ENCODE results near the gene MMP26. TPM values are rescaled to one million over a fixed set of nuclear protein-coding genes. Genes with fewer than 3 reads are reported as not detected.

MMP26 gene
- total RNA-seq, 2 donors from 2014 or later, result not detected

DNA sequence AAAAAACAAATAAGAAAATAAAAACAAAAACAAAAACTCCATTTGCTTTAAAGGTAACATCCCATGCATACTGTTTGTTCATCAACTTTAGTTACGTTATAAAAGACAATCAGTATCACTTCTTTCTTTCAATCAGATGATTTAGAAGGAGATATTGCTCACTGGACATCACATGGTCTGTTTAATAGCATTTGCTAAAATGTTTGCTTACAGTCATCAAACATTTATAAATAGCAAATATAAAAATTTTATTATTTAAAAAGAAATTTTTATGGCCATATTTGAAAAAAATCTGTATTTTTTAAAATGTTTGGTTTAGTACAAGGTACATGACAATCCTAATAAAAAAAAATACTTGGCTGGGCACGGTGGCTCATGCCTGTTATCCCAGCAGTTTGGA is 22.6 kb downstream of the MMP26 start:
- H3K27me3 Mint-ChIP-seq (ENCODE audit: insufficient read depth), result no peaks in the 10 kb centered on the region
- no peak overlapping the region for H3K27ac Mint-ChIP-seq
- WGBS, 2 experiments (ENCODE audit: insufficient coverage in 1 of 2, insufficient read length in 1 of 2), result 80 to 97% methylated on average over 1 to 2 of the region's 2 CpGs
- H3K4me3 ChIP-seq (ENCODE audit: low read length), result no peak overlapping the region
- no peaks in the 10 kb centered on the region for H3K4me1 Mint-ChIP-seq
- H3K9ac ChIP-seq (ENCODE audit: extremely low read depth, low read length, poor library complexity, severe bottlenecking), result no peak overlapping the region
- no peaks in the 10 kb centered on the region for H3K4me1 ChIP-seq (ENCODE audit: control insufficient read depth, insufficient read depth, low read length)
- no peaks in the 10 kb centered on the region for H3K36me3 ChIP-seq (ENCODE audit: control insufficient read depth, insufficient read depth, low read length)
- no peaks in the 10 kb centered on the region for H3K36me3 Mint-ChIP-seq (ENCODE audit: low read depth)
- no peak for DNase-seq
- no peak overlapping the region for H3K4me3 Mint-ChIP-seq
- TF ChIP-seq, protein P1, sequence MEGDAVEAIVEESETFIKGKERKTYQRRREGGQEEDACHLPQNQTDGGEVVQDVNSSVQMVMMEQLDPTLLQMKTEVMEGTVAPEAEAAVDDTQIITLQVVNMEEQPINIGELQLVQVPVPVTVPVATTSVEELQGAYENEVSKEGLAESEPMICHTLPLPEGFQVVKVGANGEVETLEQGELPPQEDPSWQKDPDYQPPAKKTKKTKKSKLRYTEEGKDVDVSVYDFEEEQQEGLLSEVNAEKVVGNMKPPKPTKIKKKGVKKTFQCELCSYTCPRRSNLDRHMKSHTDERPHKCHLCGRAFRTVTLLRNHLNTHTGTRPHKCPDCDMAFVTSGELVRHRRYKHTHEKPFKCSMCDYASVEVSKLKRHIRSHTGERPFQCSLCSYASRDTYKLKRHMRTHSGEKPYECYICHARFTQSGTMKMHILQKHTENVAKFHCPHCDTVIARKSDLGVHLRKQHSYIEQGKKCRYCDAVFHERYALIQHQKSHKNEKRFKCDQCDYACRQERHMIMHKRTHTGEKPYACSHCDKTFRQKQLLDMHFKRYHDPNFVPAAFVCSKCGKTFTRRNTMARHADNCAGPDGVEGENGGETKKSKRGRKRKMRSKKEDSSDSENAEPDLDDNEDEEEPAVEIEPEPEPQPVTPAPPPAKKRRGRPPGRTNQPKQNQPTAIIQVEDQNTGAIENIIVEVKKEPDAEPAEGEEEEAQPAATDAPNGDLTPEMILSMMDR (conservative IDR thresholded peaks at IDR 0.05), result no peak
- no peaks in the 10 kb centered on the region for H3K9me3 ChIP-seq (ENCODE audit: control insufficient read depth, low read length)
- no peak overlapping the region for H3K27ac ChIP-seq (ENCODE audit: low read depth, low read length)
- no peaks in the 10 kb centered on the region for H3K27me3 ChIP-seq (ENCODE audit: control insufficient read depth, insufficient read depth, low read length, poor library complexity, severe bottlenecking)
- no peaks in the 10 kb centered on the region for H3K9me3 Mint-ChIP-seq

DNA sequence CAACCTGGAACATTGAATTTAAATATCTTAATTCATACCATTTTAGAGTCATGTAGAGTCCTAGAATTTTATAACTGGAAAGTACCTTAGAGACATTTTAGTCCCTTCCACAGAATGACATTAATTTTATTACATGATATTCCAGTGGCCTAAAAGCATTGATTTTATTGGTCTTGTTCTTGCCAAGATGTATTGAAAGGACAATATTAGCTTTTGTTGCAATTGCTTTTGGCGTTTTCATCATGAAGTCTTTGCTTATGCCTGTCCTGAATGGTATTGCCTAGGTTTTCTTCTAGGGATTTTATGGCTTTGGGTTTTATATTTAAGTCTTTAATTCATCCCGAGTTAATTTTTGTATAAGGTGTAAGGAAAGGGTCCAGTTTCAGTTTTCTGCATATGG is 36.2 kb downstream of the MMP26 start:
- no peak overlapping the region for H3K27ac ChIP-seq (ENCODE audit: low read depth, low read length)
- no peaks in the 10 kb centered on the region for H3K27me3 Mint-ChIP-seq (ENCODE audit: insufficient read depth)
- no peaks in the 10 kb centered on the region for H3K27me3 ChIP-seq (ENCODE audit: control insufficient read depth, insufficient read depth, low read length, poor library complexity, severe bottlenecking)
- WGBS, 2 experiments (ENCODE audit: insufficient coverage in 1 of 2, insufficient read length in 1 of 2), result 84 to 100% methylated on average over 2 of the region's 2 CpGs
- H3K36me3 Mint-ChIP-seq (ENCODE audit: low read depth), result no peaks in the 10 kb centered on the region
- H3K9me3 ChIP-seq (ENCODE audit: control insufficient read depth, low read length), result no peaks in the 10 kb centered on the region
- TF ChIP-seq, protein P1 (conservative IDR thresholded peaks at IDR 0.05), result no peak
- no peaks in the 10 kb centered on the region for H3K9me3 Mint-ChIP-seq
- H3K4me1 Mint-ChIP-seq, result no peaks in the 10 kb centered on the region
- no peak overlapping the region for H3K27ac Mint-ChIP-seq
- no peak overlapping the region for H3K4me3 ChIP-seq (ENCODE audit: low read length)
- no peak overlapping the region for H3K4me3 Mint-ChIP-seq
- H3K4me1 ChIP-seq (ENCODE audit: control insufficient read depth, insufficient read depth, low read length), result no peaks in the 10 kb centered on the region
- H3K9ac ChIP-seq (ENCODE audit: extremely low read depth, low read length, poor library complexity, severe bottlenecking), result no peak overlapping the region
- no peaks in the 10 kb centered on the region for H3K36me3 ChIP-seq (ENCODE audit: control insufficient read depth, insufficient read depth, low read length)
- DNase-seq, result no peak

DNA sequence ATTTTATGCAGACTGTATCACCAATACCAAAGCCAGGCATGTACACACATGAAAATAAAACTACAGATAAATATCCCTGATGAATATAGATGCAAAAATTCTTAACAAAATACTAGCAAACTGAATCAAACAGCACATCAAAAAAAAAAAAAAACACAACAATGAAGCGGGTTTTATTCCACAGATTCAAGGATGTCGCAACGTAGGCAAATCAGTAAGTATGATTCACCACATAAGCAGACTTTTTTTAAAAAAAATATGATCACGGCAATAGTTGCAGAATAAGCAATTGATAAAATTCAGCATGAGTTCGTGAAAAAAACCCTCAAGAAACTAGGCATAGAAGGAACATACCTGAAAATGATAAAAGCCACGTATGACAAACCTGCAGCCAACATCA is 43.9 kb downstream of the MMP26 start:
- no peak overlapping the region for H3K4me3 Mint-ChIP-seq
- no peaks in the 10 kb centered on the region for H3K9me3 ChIP-seq (ENCODE audit: control insufficient read depth, low read length)
- TF ChIP-seq, protein P1 (conservative IDR thresholded peaks at IDR 0.05), result no peak
- no peaks in the 10 kb centered on the region for H3K4me1 Mint-ChIP-seq
- H3K9ac ChIP-seq (ENCODE audit: extremely low read depth, low read length, poor library complexity, severe bottlenecking), result no peak overlapping the region
- H3K4me1 ChIP-seq (ENCODE audit: control insufficient read depth, insufficient read depth, low read length), result no peaks in the 10 kb centered on the region
- no peaks in the 10 kb centered on the region for H3K36me3 ChIP-seq (ENCODE audit: control insufficient read depth, insufficient read depth, low read length)
- no peak overlapping the region for H3K27ac Mint-ChIP-seq
- no peak overlapping the region for H3K4me3 ChIP-seq (ENCODE audit: low read length)
- H3K27me3 ChIP-seq (ENCODE audit: control insufficient read depth, insufficient read depth, low read length, poor library complexity, severe bottlenecking), result no peaks in the 10 kb centered on the region
- DNase-seq, result no peak
- no peaks in the 10 kb centered on the region for H3K9me3 Mint-ChIP-seq
- H3K36me3 Mint-ChIP-seq (ENCODE audit: low read depth), result no peaks in the 10 kb centered on the region
- WGBS, 2 experiments (ENCODE audit: insufficient coverage in 1 of 2, insufficient read length in 1 of 2), result 91% methylated on average over 5 to 6 of the region's 6 CpGs
- no peaks in the 10 kb centered on the region for H3K27me3 Mint-ChIP-seq (ENCODE audit: insufficient read depth)
- H3K27ac ChIP-seq (ENCODE audit: low read depth, low read length), result no peak overlapping the region

Data from endodermal cell (in vitro differentiated cells).